SK-N-SH treated with all-trans-retinoic acid at 6 μM for 48 hours (cell line): ENCODE results near the gene HOXC10.

Experiments
- ATAC-seq: fragments of 200-7000 bp; cut with Tn5 transposase; 3 replicates; pipeline ENCODE4 v1.9.1; 2020; ENCODE audit warnings: mild to moderate bottlenecking, moderate library complexity
- ARNTL ChIP-seq: fragments of 450-650 bp; formaldehyde crosslinking; IDR thresholded peaks from 2 replicates; pipeline ENCODE4 v1.5.0; 2020; ENCODE audit warnings: low read depth, mild to moderate bottlenecking, moderate library complexity, borderline replicate concordance
- CREB5 ChIP-seq: fragments of 250-450 bp; sonication (Bioruptor Pico); IDR thresholded peaks from 2 replicates; pipeline ENCODE4 v1.5.1; 2020; ENCODE audit warnings: low read depth, mild to moderate bottlenecking, moderate library complexity
- CSDC2 ChIP-seq: fragments of 250-450 bp; sonication (Bioruptor Pico); IDR thresholded peaks from 2 replicates; pipeline ENCODE4 v1.5.0; 2020; ENCODE audit warnings: mild to moderate bottlenecking, moderate library complexity
- CSRNP3 ChIP-seq: fragments of 250-450 bp; sonication (Bioruptor Pico); IDR thresholded peaks from 2 replicates; pipeline ENCODE4 v1.5.1; 2021; ENCODE audit warnings: mild to moderate bottlenecking, moderate library complexity
- ESRRG ChIP-seq: fragments of 250-450 bp; sonication (Bioruptor Pico); IDR thresholded peaks from 2 replicates; pipeline ENCODE4 v1.6.1; 2021; ENCODE audit warnings: mild to moderate bottlenecking
- GLIS3 ChIP-seq: fragments of 250-450 bp; sonication (Bioruptor Pico); IDR thresholded peaks from 2 replicates; pipeline ENCODE4 v1.5.0; 2020; ENCODE audit warnings: mild to moderate bottlenecking, moderate library complexity
- ISL1 ChIP-seq: fragments of 250-450 bp; sonication (Bioruptor Pico); IDR thresholded peaks from 2 replicates; pipeline ENCODE4 v2.1.2; 2022; ENCODE audit warnings: mild to moderate bottlenecking, moderate library complexity
- PATZ1 ChIP-seq: fragments of 250-450 bp; sonication (Bioruptor Pico); IDR thresholded peaks from 2 replicates; pipeline ENCODE4 v1.8.0; 2020; ENCODE audit warnings: mild to moderate bottlenecking, moderate library complexity, borderline replicate concordance
- PPARA ChIP-seq: fragments of 250-450 bp; sonication (Bioruptor Pico); IDR thresholded peaks from 2 replicates; pipeline ENCODE4 v1.5.0; 2020; ENCODE audit warnings: mild to moderate bottlenecking, borderline replicate concordance
- RARB ChIP-seq: fragments of 250-450 bp; sonication (Bioruptor Pico); IDR thresholded peaks from 2 replicates; pipeline ENCODE4 v1.8.0; 2021; ENCODE audit warnings: mild to moderate bottlenecking, moderate library complexity
- SNAI2 ChIP-seq: fragments of 250-450 bp; sonication (Bioruptor Pico); IDR thresholded peaks from 2 replicates; pipeline ENCODE4 v1.5.0; 2020; ENCODE audit warnings: mild to moderate bottlenecking, moderate library complexity
- TCF4 ChIP-seq: fragments of 250-450 bp; sonication (Bioruptor Pico); IDR thresholded peaks from 2 replicates; pipeline ENCODE4 v1.8.0; 2021; ENCODE audit warnings: mild to moderate bottlenecking, moderate library complexity, borderline replicate concordance
- TOX ChIP-seq: fragments of 250-450 bp; sonication (Bioruptor Pico); IDR thresholded peaks from 2 replicates; pipeline ENCODE4 v1.8.0; 2021; ENCODE audit warnings: mild to moderate bottlenecking, moderate library complexity, borderline replicate concordance
- TSHZ2 ChIP-seq: fragments of 250-450 bp; sonication (Bioruptor Pico); IDR thresholded peaks from 2 replicates; pipeline ENCODE4 v1.5.0; 2020; ENCODE audit warnings: mild to moderate bottlenecking, moderate library complexity
- ZC3H10 ChIP-seq: fragments of 250-450 bp; sonication (Bioruptor Pico); IDR thresholded peaks from 2 replicates; pipeline ENCODE4 v1.5.1; 2021; ENCODE audit warnings: mild to moderate bottlenecking, moderate library complexity
- ZFP30 ChIP-seq: fragments of 450-650 bp; formaldehyde crosslinking; IDR thresholded peaks from 2 replicates; pipeline ENCODE4 v1.5.0; 2022; ENCODE audit warnings: mild to moderate bottlenecking, moderate library complexity
- ZNF565 ChIP-seq: fragments of 450-650 bp; formaldehyde crosslinking; conservative IDR thresholded peaks from 2 replicates; pipeline ENCODE4 v1.5.0; 2020; ENCODE audit warnings: low read depth, mild to moderate bottlenecking, moderate library complexity
- ZNF70 ChIP-seq: fragments of 450-650 bp; formaldehyde crosslinking; IDR thresholded peaks from 2 replicates; pipeline ENCODE4 v1.5.0; 2020; ENCODE audit warnings: mild to moderate bottlenecking, moderate library complexity
- ZNF8 ChIP-seq: fragments of 450-650 bp; formaldehyde crosslinking; IDR thresholded peaks from 2 replicates; pipeline ENCODE4 v1.5.0; 2020; ENCODE audit warnings: mild to moderate bottlenecking, moderate library complexity

The HOXC10 gene

GRCh38 chr12:54002915-54003389 lies 18.0 kb downstream of the HOXC10 start (continued):
- TF ChIP-seq CREB5 (CRISPR knock-in tag) = no peak

GRCh38 chr12:54003625-54004024 lies 18.7 kb downstream of the HOXC10 start:
- no peak for ATAC-seq
- TF ChIP-seq ZFP30 = no peak
- TF ChIP-seq CSRNP3 (CRISPR knock-in tag) = no peak
- no peak for TF ChIP-seq ZNF70 (CRISPR knock-in tag)
- TF ChIP-seq ESRRG (CRISPR knock-in tag) = no peak
- no peak for TF ChIP-seq CREB5 (CRISPR knock-in tag)
- no peak for TF ChIP-seq ZNF565 (CRISPR knock-in tag)
- TF ChIP-seq GLIS3 (CRISPR knock-in tag) = no peak
- TF ChIP-seq CSDC2 (CRISPR knock-in tag) = no peak
- TF ChIP-seq TOX (CRISPR knock-in tag) = no peak
- TF ChIP-seq TCF4 (CRISPR knock-in tag) = no peak
- TF ChIP-seq PATZ1 (CRISPR knock-in tag) = no peak

GRCh38 chr12:54004063-54004840 lies 19.3 kb downstream of the HOXC10 start:
- TF ChIP-seq RARB (CRISPR knock-in tag) = no peak
- no peak for TF ChIP-seq ZNF8 (CRISPR knock-in tag)
- no peak for TF ChIP-seq CSDC2 (CRISPR knock-in tag)
- no peak for TF ChIP-seq TSHZ2 (CRISPR knock-in tag)
- TF ChIP-seq ZNF565 (CRISPR knock-in tag) = no peak
- TF ChIP-seq PPARA = no peak
- TF ChIP-seq PATZ1 (CRISPR knock-in tag) = no peak
- TF ChIP-seq TOX (CRISPR knock-in tag) = no peak
- no peak for TF ChIP-seq ZNF70 (CRISPR knock-in tag)
- TF ChIP-seq ISL1 (CRISPR knock-in tag) = no peak
- TF ChIP-seq TCF4 (CRISPR knock-in tag) = no peak
- TF ChIP-seq SNAI2 = no peak
- TF ChIP-seq ARNTL (CRISPR knock-in tag) = no peak
- TF ChIP-seq ESRRG (CRISPR knock-in tag) = no peak
- no peak for TF ChIP-seq ZC3H10
- ATAC-seq = no peak
